Caki2 (cell line): Measurements from ENCODE around the gene ERBB3. TPM values are rescaled to one million over a fixed set of nuclear protein-coding genes. Genes with fewer than 3 reads are reported as not detected.
"Not testable (repeated sequence)": the region's sequence is repeated elsewhere in the genome, so short reads cannot be mapped to it uniquely, and the experiment has no call there.

ENCODE experiments used
- DNase-seq: peaks from one replicate; pipeline ENCODE4 v3.0.0-alpha.2; 2015; ENCODE audit warnings: low read depth
- in situ Hi-C: cut with HindIII; loops from 2 replicates; pipeline ENCODE4 v1.10.0; 2016; ENCODE audit warnings: low sequenced_read_pairs, low pct_unique_long_range_greater_than_20kb, mixed read lengths
- total RNA-seq: library from RNA; depleted of rRNA; stranded (reverse); fragments of >200 nt; shearing (Covaris generic); gene quantifications from 2 replicates; pipeline ENCODE4 v1.2.3, GENCODE V29; 2014; ENCODE audit warnings: low replicate concordance

The ERBB3 gene
- total RNA-seq, 1 experiment from 2014 or later: 1.8 TPM

DNA sequence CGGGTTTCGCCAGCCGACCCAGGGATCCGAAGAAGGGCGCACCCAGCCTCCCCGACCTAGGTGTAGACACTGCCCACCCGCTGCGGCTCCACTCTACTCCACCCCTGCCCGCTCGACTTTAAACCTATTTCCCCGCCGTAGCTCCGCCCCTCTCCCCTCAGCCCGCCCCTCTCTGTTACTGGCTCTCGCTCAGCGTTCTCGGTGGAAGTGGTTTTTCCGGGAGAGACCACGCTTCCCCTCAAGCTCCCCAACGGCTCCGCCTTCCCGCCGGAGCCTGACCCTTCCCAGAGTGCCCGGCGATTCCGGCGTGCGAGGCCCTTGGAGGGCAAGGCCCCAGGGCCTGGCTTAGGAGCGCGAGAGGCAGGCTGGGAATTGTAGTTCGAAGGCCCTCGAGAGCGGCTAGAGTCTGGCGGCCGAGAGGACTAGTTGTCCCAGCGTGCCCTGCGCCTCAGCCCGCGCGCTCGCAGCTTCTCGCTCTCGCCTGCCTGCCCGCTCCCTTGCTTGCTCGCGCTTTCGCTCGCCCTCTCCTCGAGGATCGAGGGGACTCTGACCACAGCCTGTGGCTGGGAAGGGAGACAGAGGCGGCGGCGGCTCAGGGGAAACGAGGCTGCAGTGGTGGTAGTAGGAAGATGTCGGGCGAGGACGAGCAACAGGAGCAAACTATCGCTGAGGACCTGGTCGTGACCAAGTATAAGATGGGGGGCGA is 24.3 kb downstream of the ERBB3 start, which contains the start of gene PA2G4:
Gene PA2G4 (plus strand): TSS at position 451 of the 706 bp plus-strand sequence. CDS start 179 bp downstream, at position 630.
- in situ Hi-C loops: no loop called here
- DNase-seq: peak; percentile 100

- in situ Hi-C loops: no loop called here
- no peak for DNase-seq
Observed at GRCh38 chr12:56104815-56105608, 25.0 kb downstream of the ERBB3 start.

- in situ Hi-C loops: no loop called here
- DNase-seq: no peak
Observed at GRCh38 chr12:56105609-56105902, 25.6 kb downstream of the ERBB3 start.

DNA sequence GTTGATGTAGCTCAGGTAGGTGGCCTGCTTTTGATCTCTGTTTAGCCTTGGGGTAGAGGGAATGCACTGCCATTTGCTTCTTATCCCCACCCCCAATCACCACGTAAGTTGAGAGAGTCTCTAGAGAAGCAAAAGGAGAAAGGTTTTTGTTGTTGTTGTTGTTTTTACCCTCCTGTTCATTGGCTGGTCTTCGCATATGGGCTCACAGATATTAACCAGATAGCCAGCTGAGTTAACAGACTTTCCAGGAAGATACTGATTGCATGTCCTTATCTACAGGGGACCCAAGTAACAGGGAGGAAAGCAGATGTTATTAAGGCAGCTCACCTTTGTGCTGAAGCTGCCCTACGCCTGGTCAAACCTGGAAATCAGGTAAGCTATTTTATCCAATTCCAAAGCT is 27.3 kb downstream of the ERBB3 start:
- in situ Hi-C loops: no loop called here
- DNase-seq: no peak

- DNase-seq: no peak
- in situ Hi-C loops: no loop called here
Observed at GRCh38 chr12:56110571-56110970, 30.6 kb downstream of the ERBB3 start.

DNA sequence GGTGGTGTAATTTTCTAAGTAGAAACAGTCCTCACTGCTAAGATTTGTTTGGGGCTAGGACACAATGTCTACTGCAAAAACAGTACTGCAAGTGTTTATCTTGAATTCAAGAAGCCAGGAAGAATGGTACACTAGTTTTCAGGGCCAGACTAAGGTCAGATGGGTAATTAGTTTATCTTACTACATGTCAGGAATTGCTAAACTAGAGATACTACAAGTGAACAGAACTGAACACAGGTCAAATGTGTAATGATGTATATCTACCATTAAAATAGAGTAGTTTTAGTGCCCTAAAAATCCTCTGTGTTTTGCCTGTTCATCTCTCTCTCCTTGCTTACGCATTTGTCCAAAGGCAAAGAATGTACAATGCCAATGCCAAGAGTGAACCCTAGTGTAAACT is 34.1 kb downstream of the ERBB3 start:
- in situ Hi-C loops: no loop called here
- no peak for DNase-seq

DNA sequence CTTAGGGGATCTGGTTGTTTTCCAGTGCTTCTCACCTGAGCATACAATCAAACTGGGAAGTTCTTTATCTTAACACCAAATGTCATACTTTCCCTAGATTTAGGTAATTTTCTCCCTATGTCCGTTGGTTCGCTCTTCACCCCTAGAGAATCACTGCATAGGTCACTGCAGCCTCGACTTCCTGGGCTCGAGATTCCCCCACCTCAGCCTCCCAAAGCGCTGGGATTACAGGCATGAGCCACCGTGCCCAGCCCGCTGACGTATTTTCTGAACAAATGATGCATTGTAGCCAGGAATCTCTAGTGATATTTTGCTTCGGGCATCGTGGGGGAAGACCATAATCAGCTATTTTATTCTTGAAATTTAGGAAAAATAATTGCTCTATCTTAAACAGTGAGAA is 35.4 kb downstream of the ERBB3 start:
- no peak for DNase-seq
- in situ Hi-C loops: no loop called here

GRCh38 chr12:56116267-56117081 is 36.5 kb downstream of the ERBB3 start, which contains the start of gene RPL41:
TSS of gene RPL41 (plus strand) at chr12:56116633.
- in situ Hi-C loops: no loop called here
- peak; percentile 98 for DNase-seq

DNA sequence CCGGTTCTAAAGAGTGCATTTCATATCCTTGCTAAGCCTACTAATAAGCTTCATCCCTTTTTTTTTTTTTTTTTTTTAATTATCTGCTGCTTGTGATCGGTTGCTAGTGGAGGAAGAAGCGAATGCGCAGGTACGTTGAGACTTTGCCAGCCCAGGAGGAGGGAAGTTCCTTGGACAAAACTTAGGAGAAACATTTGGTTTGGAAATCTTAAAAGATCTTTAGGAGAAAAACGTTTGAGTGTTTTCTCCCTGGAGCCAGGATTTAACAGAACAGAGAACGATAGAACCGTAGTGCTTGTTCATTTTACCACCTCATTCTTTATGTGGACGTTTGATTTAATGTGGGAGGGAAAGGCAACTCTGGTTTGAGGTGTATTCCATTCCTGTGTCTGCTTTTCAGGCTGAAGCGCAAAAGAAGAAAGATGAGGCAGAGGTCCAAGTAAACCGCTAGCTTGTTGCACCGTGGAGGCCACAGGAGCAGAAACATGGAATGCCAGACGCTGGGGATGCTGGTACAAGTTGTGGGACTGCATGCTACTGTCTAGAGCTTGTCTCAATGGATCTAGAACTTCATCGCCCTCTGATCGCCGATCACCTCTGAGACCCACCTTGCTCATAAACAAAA is 37.2 kb downstream of the ERBB3 start:
- in situ Hi-C loops, DNase-seq: not testable (repeated sequence)

DNA sequence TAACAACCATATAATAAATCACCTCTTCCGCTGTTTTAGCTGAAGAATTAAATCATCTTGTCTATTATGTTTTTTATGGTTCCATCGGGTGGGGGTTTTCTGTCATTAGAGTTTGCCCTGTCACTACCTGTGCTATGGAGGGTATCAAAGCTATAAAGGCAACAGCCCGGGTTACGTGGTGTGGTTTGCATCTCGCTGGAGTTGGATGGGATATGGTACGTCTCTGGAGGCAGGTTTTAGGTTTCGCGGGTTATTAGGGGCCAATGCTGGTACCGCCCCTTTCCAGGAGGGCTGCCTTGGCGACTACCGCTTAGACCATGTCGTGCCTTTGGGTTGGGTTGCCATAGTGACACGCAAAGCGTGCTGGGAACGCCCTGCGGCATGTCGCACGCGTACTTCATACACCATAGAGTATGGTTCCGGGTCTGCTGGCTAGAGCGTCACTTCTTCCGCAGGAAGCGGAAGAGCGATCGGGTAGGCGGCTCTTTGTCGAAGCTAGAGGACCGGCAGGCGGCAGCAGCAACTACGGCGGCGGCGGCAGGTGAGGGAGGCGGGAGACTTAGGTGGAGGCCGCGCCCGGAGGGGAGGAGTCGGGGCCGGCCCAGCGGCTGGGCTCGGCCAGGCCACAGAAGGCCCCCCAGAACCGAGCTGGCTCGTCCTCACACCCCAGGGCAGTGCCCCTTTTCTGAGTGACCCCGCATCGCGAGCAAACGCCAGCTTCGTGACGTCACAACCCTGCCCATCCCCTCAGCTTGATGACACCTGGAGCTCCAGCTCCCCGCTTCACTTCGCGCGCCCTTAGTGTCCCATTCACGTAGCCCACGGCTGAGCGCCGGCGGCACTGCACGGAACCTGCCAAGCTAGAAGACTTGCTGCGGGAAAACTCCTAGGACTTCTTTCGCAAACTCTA is 38.1 kb downstream of the ERBB3 start, which contains the start of gene ZC3H10:
Gene ZC3H10 (plus strand): TSS at position 489 of the 910 bp plus-strand sequence. CDS start 2,297 bp downstream, outside the sequence.
- DNase-seq: peak; percentile 99

GRCh38 chr12:56118688-56119357 is 38.9 kb downstream of the ERBB3 start:
- in situ Hi-C loops: no loop called here
- no peak for DNase-seq

More for the DNA sequence above, 38.1 kb downstream of the ERBB3 start, which contains the start of gene ZC3H10:
- in situ Hi-C loops: no loop called here

DNA sequence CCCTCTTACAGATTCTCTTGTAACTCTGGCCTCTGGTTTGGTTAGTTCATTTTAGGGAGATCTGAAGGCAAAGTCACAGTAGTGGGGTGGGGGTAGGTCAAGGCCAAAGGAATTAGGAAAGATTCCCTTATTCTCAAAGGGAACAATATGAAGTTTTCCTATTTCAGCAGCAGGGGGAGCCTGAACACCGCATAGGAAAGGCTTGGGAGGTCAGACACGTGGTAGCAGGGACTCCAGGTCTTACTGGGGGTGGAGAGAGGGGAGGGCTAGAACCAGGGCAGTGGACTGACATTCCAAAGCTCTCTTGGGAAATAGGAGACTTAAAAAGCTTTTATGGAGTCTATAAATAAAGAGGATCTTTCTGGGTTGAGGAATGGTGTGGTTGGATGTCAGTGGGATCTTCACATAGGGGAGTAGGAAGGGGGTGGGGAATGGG is 39.4 kb downstream of the ERBB3 start:
- in situ Hi-C loops: no loop called here
- DNase-seq: peak; percentile 77

GRCh38 chr12:56120158-56120846 is 40.3 kb downstream of the ERBB3 start:
- in situ Hi-C loops: no loop called here
- no peak for DNase-seq

DNA sequence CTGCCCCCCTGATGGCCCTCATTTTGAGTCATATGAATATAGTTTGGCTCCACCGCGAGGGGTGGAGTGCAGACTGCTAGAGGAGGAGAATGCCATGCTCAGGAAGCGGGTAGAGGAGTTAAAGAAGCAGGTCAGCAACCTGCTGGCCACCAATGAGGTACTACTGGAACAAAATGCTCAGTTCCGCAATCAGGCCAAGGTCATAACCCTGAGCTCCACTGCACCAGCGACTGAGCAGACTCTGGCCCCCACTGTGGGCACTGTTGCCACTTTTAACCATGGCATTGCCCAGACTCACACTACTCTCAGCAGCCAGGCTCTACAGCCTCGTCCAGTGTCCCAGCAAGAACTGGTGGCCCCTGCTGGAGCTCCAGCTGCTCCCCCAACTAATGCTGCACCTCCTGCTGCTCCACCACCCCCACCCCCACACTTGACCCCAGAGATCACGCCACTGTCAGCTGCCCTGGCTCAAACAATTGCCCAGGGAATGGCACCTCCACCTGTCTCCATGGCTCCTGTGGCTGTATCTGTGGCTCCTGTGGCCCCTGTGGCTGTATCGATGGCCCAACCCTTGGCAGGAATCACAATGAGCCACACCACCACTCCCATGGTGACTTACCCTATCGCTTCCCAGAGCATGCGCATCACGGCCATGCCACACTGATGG is 41.4 kb downstream of the ERBB3 start:
- DNase-seq: no peak
- in situ Hi-C loops: no loop called here

- DNase-seq: no peak
- in situ Hi-C loops: no loop called here
Observed at GRCh38 chr12:56122637-56123036, 42.7 kb downstream of the ERBB3 start.

GRCh38 chr12:56124133-56124532 is 44.2 kb downstream of the ERBB3 start:
- no peak for DNase-seq
- in situ Hi-C loops: no loop called here
